ENCODE results near the gene ADCY2. TPM values are rescaled to one million over a fixed set of nuclear protein-coding genes. Genes with fewer than 3 reads are reported as not detected.

Gene ADCY2
- polyA plus RNA-seq, 1 donor (not counting 4 experiments of a cell fraction or from before 2014, with no cell fraction given), result 0.13 TPM

GRCh38 chr5:7867260-7867659 lies 471.3 kb downstream of the ADCY2 start:
- H3K27me3 ChIP-seq (ENCODE audit: control insufficient read depth, extremely low read depth, insufficient read depth, low read length), result no peaks in the 10 kb centered on the region
- H4K20me1 ChIP-seq (ENCODE audit: control insufficient read depth, extremely low read depth, insufficient read depth, low read length), result no peaks in the 10 kb centered on the region
- dilution Hi-C loops (cut with MboI; ENCODE audit: extremely low pct_ligation_motif_present, low sequenced_read_pairs), result no loop called here
- peak overlapping the region; percentile 93 for H3K4me2 ChIP-seq (ENCODE audit: control insufficient read depth, extremely low read depth, insufficient read depth, low read depth, low read length)
- H3K4me3 ChIP-seq (ENCODE audit: control insufficient read depth in 2 of 3, extremely low read depth in 1 of 3, insufficient read depth in 2 of 3, low read depth in 1 of 3, low read length in 3 of 3), result no peak overlapping the region
- FAIRE-seq (no peak), DNase-seq (ENCODE audit: low read depth, low spot score) (no peak)
- TF ChIP-seq CTCF (optimal IDR thresholded peaks at IDR 0.05 in 1 of 3, IDR thresholded peaks at IDR 0.05 in 1 of 3, conservative IDR thresholded peaks at IDR 0.05 in 1 of 3; ENCODE audit: extremely low read depth in 1 of 3, insufficient read depth in 2 of 3, low read length in 3 of 3) (no peak), EZH2 (IDR thresholded peaks at IDR 0.05; ENCODE audit: low read length) (no peak)
- H3K4me1 ChIP-seq (ENCODE audit: control insufficient read depth, extremely low read depth, insufficient read depth, low read length), result peaks cover 18% of the 10 kb centered on the region
- peaks cover 6 to 9% of the 10 kb centered on the region in 2 experiments for H3K36me3 ChIP-seq (ENCODE audit: control insufficient read depth in 2 of 2, extremely low read depth in 1 of 2, insufficient read depth in 2 of 2, low read length in 2 of 2)
- H3K79me2 ChIP-seq (ENCODE audit: control insufficient read depth, insufficient read depth, low read length), result peaks cover 58% of the 10 kb centered on the region
- H3K9ac ChIP-seq (ENCODE audit: control insufficient read depth, extremely low read depth, insufficient read depth, low read length), result no peak overlapping the region
- no peak overlapping the region for H2AFZ ChIP-seq (ENCODE audit: control insufficient read depth, low read length)
- no peak overlapping the region for H3K27ac ChIP-seq (ENCODE audit: control insufficient read depth, insufficient read depth, low read length)
- H3K9me1 ChIP-seq (ENCODE audit: control insufficient read depth, extremely low read depth, insufficient read depth, low read length), result peaks cover 2% of the 10 kb centered on the region
- no peaks in the 10 kb centered on the region for H3K9me3 ChIP-seq (ENCODE audit: control insufficient read depth, low read depth, low read length)

- H3K9ac ChIP-seq (ENCODE audit: control insufficient read depth, extremely low read depth, insufficient read depth, low read length), result peak overlapping the region; percentile 87
- H3K27me3 ChIP-seq (ENCODE audit: control insufficient read depth, extremely low read depth, insufficient read depth, low read length), result no peaks in the 10 kb centered on the region
- DNase-seq (ENCODE audit: low read depth, low spot score) (no peak), FAIRE-seq (no peak)
- H4K20me1 ChIP-seq (ENCODE audit: control insufficient read depth, extremely low read depth, insufficient read depth, low read length), result no peaks in the 10 kb centered on the region
- TF ChIP-seq EZH2 (IDR thresholded peaks at IDR 0.05; ENCODE audit: low read length) (no peak), CTCF (optimal IDR thresholded peaks at IDR 0.05 in 1 of 3, IDR thresholded peaks at IDR 0.05 in 1 of 3, conservative IDR thresholded peaks at IDR 0.05 in 1 of 3; ENCODE audit: extremely low read depth in 1 of 3, insufficient read depth in 2 of 3, low read length in 3 of 3) (no peak)
- peaks cover 69% of the 10 kb centered on the region for H3K79me2 ChIP-seq (ENCODE audit: control insufficient read depth, insufficient read depth, low read length)
- H2AFZ ChIP-seq (ENCODE audit: control insufficient read depth, low read length), result peak overlapping the region; percentile 92
- peak overlapping the region; percentile 93 for H3K4me2 ChIP-seq (ENCODE audit: control insufficient read depth, extremely low read depth, insufficient read depth, low read depth, low read length)
- H3K27ac ChIP-seq (ENCODE audit: control insufficient read depth, insufficient read depth, low read length), result peak overlapping the region; percentile 70
- H3K9me1 ChIP-seq (ENCODE audit: control insufficient read depth, extremely low read depth, insufficient read depth, low read length), result peaks cover 2% of the 10 kb centered on the region
- H3K36me3 ChIP-seq (ENCODE audit: control insufficient read depth in 2 of 2, extremely low read depth in 1 of 2, insufficient read depth in 2 of 2, low read length in 2 of 2), result peaks cover 9% of the 10 kb centered on the region in 2 experiments
- H3K4me3 ChIP-seq (ENCODE audit: control insufficient read depth in 2 of 3, extremely low read depth in 1 of 3, insufficient read depth in 2 of 3, low read depth in 1 of 3, low read length in 3 of 3), result peak overlapping the region; percentile 88 to 93 (median 93)
- peaks cover 18% of the 10 kb centered on the region for H3K4me1 ChIP-seq (ENCODE audit: control insufficient read depth, extremely low read depth, insufficient read depth, low read length)
- dilution Hi-C loops (cut with MboI; ENCODE audit: extremely low pct_ligation_motif_present, low sequenced_read_pairs), result no loop called here
- H3K9me3 ChIP-seq (ENCODE audit: control insufficient read depth, low read depth, low read length), result no peaks in the 10 kb centered on the region
Observed at GRCh38 chr5:7868427-7868772, 472.5 kb downstream of the ADCY2 start.

Data from keratinocyte (primary cell).